K562 (cell line): ENCODE results near the gene CYP4B1. TPM values are rescaled to one million over a fixed set of nuclear protein-coding genes. Genes with fewer than 3 reads are reported as not detected.

Source experiments
- ATAC-seq: fragments of 200-7000 bp; cut with Tn5 transposase; 3 replicates; pipeline ENCODE4 v1.9.1; 2020; ENCODE audit warnings: moderate library complexity
- BruUV-seq: library from RNA; stranded (reverse); fragments of 400-500 nt; replicated peaks from 2 replicates; lab custom pipeline; 2021; lab: Mats Ljungman, UMichigan
- CTCF ChIA-PET: fragments of 300-600 bp; formaldehyde crosslinking; extraction: SDS; loops from one replicate; lab custom pipeline; 2021; ENCODE audit warnings: low intra/inter-chr PET ratio; lab: Yijun Ruan, JAX
- POLR2A ChIA-PET: fragments of 300-600, 350-650 bp; sonication (Branson Sonifier 250); formaldehyde crosslinking; extraction: SDS; loops from one replicate; lab custom pipeline; 2021; ENCODE audit warnings: antibody characterized with exemption, inconsistent platforms; lab: Yijun Ruan, JAX
- DNase-seq, 4 experiments: peaks; one replicate each; pipeline versions ENCODE4 v3.0.0 to v3.0.0-alpha.2; 2011 to 2018; ENCODE audit warnings: low spot score in 3 of 4, mixed read lengths in 3 of 4; ENCODE audit errors: extremely low read depth in 1 of 4
- FAIRE-seq: peaks from 2 replicates; lab custom pipeline; 2011; peaks lifted over from hg19 to GRCh38; lab: Jason Lieb, UNC
- H2AFZ ChIP-seq: 2 replicates; pipeline ENCODE4 v1.6.0; 2011; ENCODE audit warnings: low read depth, low read length, control low read depth, inconsistent platforms
- H3K27ac ChIP-seq: fragments of 200-600 bp; 3 replicates; pipeline ENCODE4 v1.8.0; 2011; ENCODE audit warnings: low read depth, mild to moderate bottlenecking, control low read depth, inconsistent platforms, low read length, moderate library complexity, mixed read lengths; ENCODE audit errors: extremely low read depth
- H3K27me3 ChIP-seq, 2 experiments: fragments of 300-600 bp in 1 of 2; 2 replicates in 1 of 2; 3 replicates in 1 of 2; pipeline versions ENCODE4 v1.6.0 to v1.8.0; 2011; ENCODE audit warnings: inconsistent platforms in 2 of 2, low read length in 2 of 2, mild to moderate bottlenecking in 1 of 2, mixed read lengths in 1 of 2, moderate library complexity in 1 of 2; ENCODE audit not compliant: control insufficient read depth in 2 of 2, insufficient read depth in 2 of 2
- H3K36me3 ChIP-seq: fragments of 300-600 bp; 3 replicates; pipeline ENCODE4 v1.8.0; 2011; ENCODE audit warnings: mild to moderate bottlenecking, low read length, inconsistent platforms; ENCODE audit not compliant: control insufficient read depth, insufficient read depth
- H3K4me1 ChIP-seq, 2 experiments: fragments of 200-600 bp in 1 of 2; replicated peaks in 1 of 2; 2 replicates in 1 of 2; 3 replicates in 1 of 2; pipeline versions ENCODE4 v1.5.1 to v1.8.0; 2011; ENCODE audit warnings: inconsistent platforms in 2 of 2, low read length in 2 of 2, mild to moderate bottlenecking in 1 of 2, mixed read lengths in 1 of 2, moderate library complexity in 1 of 2; ENCODE audit not compliant: control insufficient read depth in 2 of 2, insufficient read depth in 2 of 2
- H3K4me2 ChIP-seq: 2 replicates; pipeline ENCODE4 v1.6.1; 2011; ENCODE audit warnings: low read length, control low read depth, inconsistent platforms, mixed read lengths; ENCODE audit not compliant: insufficient read depth
- H3K4me3 ChIP-seq: fragments of 200-600 bp; sonication (generic), shearing (Covaris generic); 2 replicates; pipeline ENCODE4 v1.5.1; 2016; ENCODE audit warnings: control low read depth, inconsistent platforms
- H3K79me2 ChIP-seq: fragments of 200-600 bp; 3 replicates; pipeline ENCODE4 v1.8.0; 2011; ENCODE audit warnings: low read length, inconsistent platforms; ENCODE audit not compliant: control insufficient read depth, insufficient read depth
- H3K9ac ChIP-seq, 2 experiments: 2 replicates each; pipeline versions ENCODE4 v1.6.0 to v1.6.1; 2011; ENCODE audit warnings: low read depth in 2 of 2, low read length in 2 of 2, control low read depth in 1 of 2, inconsistent platforms in 1 of 2, mild to moderate bottlenecking in 1 of 2, mixed read lengths in 1 of 2; ENCODE audit not compliant: insufficient read depth in 1 of 2
- H3K9me1 ChIP-seq: one replicate; pipeline ENCODE4 v1.6.0; 2011; ENCODE audit warnings: inconsistent platforms, mild to moderate bottlenecking, low read length, moderate library complexity; ENCODE audit not compliant: control insufficient read depth, insufficient read depth
- H3K9me3 ChIP-seq: replicated peaks from 2 replicates; pipeline ENCODE4 v1.5.1; 2011; ENCODE audit warnings: low read depth, low read length, inconsistent platforms; ENCODE audit not compliant: control insufficient read depth, insufficient read depth
- H4K20me1 ChIP-seq: replicated peaks from 2 replicates; pipeline ENCODE4 v1.6.1; 2011; ENCODE audit warnings: low read length, inconsistent platforms, mixed read lengths; ENCODE audit not compliant: control insufficient read depth, insufficient read depth
- ADNP ChIP-seq: fragments of 200-800 bp; sonication (Bioruptor generic); IDR thresholded peaks from 2 replicates; pipeline ENCODE4 v1.6.1; 2016; ENCODE audit warnings: missing genetic modification characterization, missing compliant biosample characterization
- ARHGAP35 ChIP-seq: fragments of 450-650 bp; IDR thresholded peaks from 2 replicates; pipeline ENCODE4 v1.6.1; 2018; ENCODE audit not compliant: partially characterized antibody
- CBFA2T3 ChIP-seq: fragments of 450-650 bp; IDR thresholded peaks from 2 replicates; pipeline ENCODE4 v1.6.1; 2017
- CEBPB ChIP-seq: fragments of 450-650 bp; IDR thresholded peaks from 2 replicates; pipeline ENCODE4 v1.6.1; 2016; ENCODE audit warnings: missing genetic modification characterization, missing compliant biosample characterization
- CEBPG ChIP-seq, 3 experiments: fragments of 200-800 bp in 1 of 3; sonication (Bioruptor generic) in 1 of 3; sonication (generic) in 1 of 3; formaldehyde crosslinking in 1 of 3; IDR thresholded peaks in 2 of 3; conservative IDR thresholded peaks in 1 of 3; 2 replicates each; pipeline versions ENCODE4 v1.6.1 to v1.8.0; 2016 to 2022; ENCODE audit warnings: missing compliant biosample characterization in 2 of 3, missing genetic modification characterization in 2 of 3, mild to moderate bottlenecking in 1 of 3, missing genetic modification reagents in 1 of 3
- HNRNPK ChIP-seq: fragments of 200-400 bp; formaldehyde crosslinking; IDR thresholded peaks from one replicate; pipeline ENCODE4 v1.6.1; 2018; ENCODE audit warnings: mild to moderate bottlenecking, low read depth, low read length; ENCODE audit not compliant: poor library complexity, severe bottlenecking
- MYBL2 ChIP-seq, 2 experiments: fragments of 450-650 bp in 1 of 2; sonication (generic) in 1 of 2; formaldehyde crosslinking in 1 of 2; IDR thresholded peaks; 2 replicates each; pipeline versions ENCODE4 v1.6.1 to v1.8.1; 2017 to 2022; ENCODE audit warnings: borderline replicate concordance in 1 of 2, inconsistent platforms in 1 of 2, low read depth in 1 of 2, mild to moderate bottlenecking in 1 of 2, missing genetic modification reagents in 1 of 2, moderate library complexity in 1 of 2
- U2AF1 ChIP-seq: fragments of 200-400 bp; formaldehyde crosslinking; optimal IDR thresholded peaks from 2 replicates; pipeline ENCODE3; 2017; ENCODE audit warnings: mild to moderate bottlenecking, low read depth, low read length, moderate library complexity
- ZNF282 ChIP-seq: sonication (generic); formaldehyde crosslinking; IDR thresholded peaks from 2 replicates; pipeline ENCODE4 v1.8.1; 2023; ENCODE audit warnings: missing genetic modification reagents
- WGBS: fragments of 100-300 bp; shearing (Covaris generic); methylation state at CpG from one replicate; pipeline ENCODE4 v1.1.6; 2016; ENCODE audit warnings: low coverage, mixed read lengths; ENCODE audit not compliant: insufficient coverage; ENCODE audit errors: missing lambda C conversion rate; 5-methylcytosine and 5-hydroxymethylcytosine counted together
- in situ Hi-C: fragments of 300-500 bp; cut with MboI; formaldehyde crosslinking; loops from 4 replicates; pipeline ENCODE4 v1.15.0; 2018; ENCODE audit warnings: inconsistent platforms, mixed read lengths
- intact Hi-C: fragments of 100-400 bp; cut with micrococcal nuclease; formaldehyde crosslinking; loops from 2 replicates; pipeline ENCODE4 v1.14.2; 2022
- polyA plus RNA-seq, 8 experiments: library from polyadenylated mRNA; depleted of rRNA in 4 of 8; stranded (reverse) in 5 of 8; unstranded in 3 of 8; fragments of >200 nt; fragmentation: Nextera tagmentation in 2 of 8; fragmentation: Illumina TruSeq in 1 of 8; extraction: Ambion mirVana in 2 of 8; extraction: Trizol in 1 of 8; gene quantifications; 2 replicates each; pipeline versions ENCODE4 v1.2.1 to v1.2.3, GENCODE V29; 2011 to 2014; ENCODE audit warnings: inconsistent platforms in 1 of 8, missing spikeins in 1 of 8
- total RNA-seq, 7 experiments: library from RNA; depleted of rRNA in 6 of 7; stranded (reverse); fragments of >200 nt in 6 of 7; fragmentation: Illumina TruSeq in 2 of 7; extraction: Trizol in 2 of 7; gene quantifications; 2 replicates each; pipeline versions ENCODE4 v1.2.1 to v1.2.3, GENCODE V29; 2011 to 2021; ENCODE audit warnings: low replicate concordance in 1 of 7

CYP4B1 gene
- total and polyA plus RNA-seq, 9 of the 15 experiments (the other 6 are each of a cell fraction or from before 2014, with no cell fraction given) = 0.69 TPM; not detected in 8

DNA sequence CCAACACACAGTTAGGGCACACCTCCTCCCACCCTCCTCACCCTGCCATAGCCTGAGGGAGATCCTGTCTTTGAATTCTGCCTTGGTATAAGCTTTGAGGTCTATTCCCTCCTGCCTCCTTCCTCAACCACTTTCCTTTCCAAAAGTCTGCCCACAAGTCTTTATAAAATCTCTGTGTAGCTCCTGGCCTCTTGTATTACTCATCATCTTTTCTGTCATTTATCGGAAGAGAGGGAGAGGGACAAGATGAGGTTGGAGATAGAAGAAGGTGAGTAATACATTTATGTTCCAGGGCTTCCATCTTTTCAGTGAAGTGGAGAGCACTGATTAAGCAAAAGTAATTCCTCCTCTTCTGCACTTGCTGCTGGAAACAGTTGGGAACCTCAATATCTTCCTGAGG lies 49.4 kb upstream of the CYP4B1 start:
- 0% methylated on average over 1 of the region's 1 CpG for WGBS
- H3K27ac ChIP-seq = no peak overlapping the region
- H3K4me1 ChIP-seq = no peaks in the 10 kb centered on the region
- no peaks in the 10 kb centered on the region for H4K20me1 ChIP-seq
- DNase-seq (no peak), FAIRE-seq (no peak), ATAC-seq (no peak)
- in situ Hi-C loops (loop anchor here (10.0 kb wide), 1 partner anchor 235 kb away; no protein-coding TSS in a partner anchor), intact Hi-C loops (loop anchor here (5.0 to 10.0 kb wide), 3 partner anchors 118 to 345 kb away; no protein-coding TSS in a partner anchor)
- H3K27me3 ChIP-seq = 0 out of 5 replicates have a peak, but pooled peaks cover 0 to 5% of the 10 kb centered on the region in 2 experiments
- ChIA-PET POLR2A (no interaction called here), CTCF (no interaction called here)
- H3K9ac ChIP-seq = no peak overlapping the region
- TF ChIP-seq ZNF282 (CRISPR knock-in tag) = no peak
- no peak for TF ChIP-seq ARHGAP35
- TF ChIP-seq CBFA2T3 = no peak
- no peak for TF ChIP-seq MYBL2 (IDR thresholded peaks at IDR 0.05; ENCODE audit: low read depth)
- TF ChIP-seq MYBL2 (CRISPR knock-in tag; IDR thresholded peaks at IDR 0.05; ENCODE audit: borderline replicate concordance) = no peak
- H3K36me3 ChIP-seq = no peaks in the 10 kb centered on the region
- H3K9me3 ChIP-seq = no peaks in the 10 kb centered on the region
- H2AFZ ChIP-seq = no peak overlapping the region
- H3K4me3 ChIP-seq = no peak overlapping the region
- BruUV-seq = no TSS peak
- H3K79me2 ChIP-seq = no peaks in the 10 kb centered on the region
- H3K9me1 ChIP-seq = no peaks in the 10 kb centered on the region
- H3K4me2 ChIP-seq = no peak overlapping the region

DNA sequence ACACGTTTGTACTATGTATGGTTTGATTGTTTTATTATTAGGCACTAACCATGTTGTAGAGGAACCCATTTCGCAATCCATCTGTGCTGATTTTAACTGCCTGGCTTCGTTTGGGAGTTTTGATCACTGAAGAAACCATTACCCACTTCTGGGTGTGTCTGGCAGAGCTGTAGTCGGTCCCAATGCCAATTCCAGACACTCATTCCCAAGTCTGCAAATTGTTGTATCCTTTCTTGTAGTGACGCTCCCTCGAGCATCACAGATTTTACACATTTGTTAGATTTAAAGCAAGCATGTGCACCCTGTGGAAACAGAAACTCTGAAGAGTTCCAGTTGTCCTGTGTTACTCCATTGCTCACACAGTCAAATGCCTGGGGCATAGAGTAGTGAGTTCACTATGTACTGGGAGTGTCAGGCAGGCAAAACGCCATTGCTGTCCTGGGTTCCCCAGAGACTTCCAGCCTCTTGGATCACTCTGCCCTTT lies 48.9 kb upstream of the CYP4B1 start:
- ChIA-PET POLR2A (no interaction called here), CTCF (no interaction called here)
- Histone ChIP-seq H3K9me1 (no peaks in the 10 kb centered on the region), H3K36me3 (no peaks in the 10 kb centered on the region), H2AFZ (no peak overlapping the region), H3K9me3 (no peaks in the 10 kb centered on the region), H3K27me3 (0 out of 5 replicates have a peak, but pooled peaks cover 0 to 5% of the 10 kb centered on the region in 2 experiments), H3K9ac (no peak overlapping the region), H3K4me1 (no peaks in the 10 kb centered on the region)
- intact Hi-C loops (loop anchor here (5.0 to 10.0 kb wide), 3 partner anchors 117 to 345 kb away; no protein-coding TSS in a partner anchor), in situ Hi-C loops (loop anchor here (10.0 kb wide), 1 partner anchor 235 kb away; no protein-coding TSS in a partner anchor)
- BruUV-seq = no TSS peak
- WGBS = 1% methylated on average over 7 of the region's 7 CpGs
- TF ChIP-seq ADNP = no peak
- TF ChIP-seq HNRNPK = no peak
- no peak for TF ChIP-seq U2AF1
- peak; percentile 73 for TF ChIP-seq CEBPB (tag)
- TF ChIP-seq CEBPG (CRISPR knock-in tag; IDR thresholded peaks at IDR 0.05) = no peak
- TF ChIP-seq CEBPG (tag; conservative IDR thresholded peaks at IDR 0.05 in 1 of 2, IDR thresholded peaks at IDR 0.05 in 1 of 2) = 0 out of 4 replicates have a peak, but pooled peaks of 1 of the 2 experiments have one; percentile 6
- TF ChIP-seq, all 486 proteins: peak for 2
- no peak overlapping the region for H3K4me3 ChIP-seq
- H3K4me2 ChIP-seq = no peak overlapping the region
- no peak for ATAC-seq
- no peak overlapping the region for H3K27ac ChIP-seq
- FAIRE-seq = no peak
- no peak for DNase-seq
- H4K20me1 ChIP-seq = no peaks in the 10 kb centered on the region
- no peaks in the 10 kb centered on the region for H3K79me2 ChIP-seq
